ENCODE measurements around the gene KLK14.

DNA sequence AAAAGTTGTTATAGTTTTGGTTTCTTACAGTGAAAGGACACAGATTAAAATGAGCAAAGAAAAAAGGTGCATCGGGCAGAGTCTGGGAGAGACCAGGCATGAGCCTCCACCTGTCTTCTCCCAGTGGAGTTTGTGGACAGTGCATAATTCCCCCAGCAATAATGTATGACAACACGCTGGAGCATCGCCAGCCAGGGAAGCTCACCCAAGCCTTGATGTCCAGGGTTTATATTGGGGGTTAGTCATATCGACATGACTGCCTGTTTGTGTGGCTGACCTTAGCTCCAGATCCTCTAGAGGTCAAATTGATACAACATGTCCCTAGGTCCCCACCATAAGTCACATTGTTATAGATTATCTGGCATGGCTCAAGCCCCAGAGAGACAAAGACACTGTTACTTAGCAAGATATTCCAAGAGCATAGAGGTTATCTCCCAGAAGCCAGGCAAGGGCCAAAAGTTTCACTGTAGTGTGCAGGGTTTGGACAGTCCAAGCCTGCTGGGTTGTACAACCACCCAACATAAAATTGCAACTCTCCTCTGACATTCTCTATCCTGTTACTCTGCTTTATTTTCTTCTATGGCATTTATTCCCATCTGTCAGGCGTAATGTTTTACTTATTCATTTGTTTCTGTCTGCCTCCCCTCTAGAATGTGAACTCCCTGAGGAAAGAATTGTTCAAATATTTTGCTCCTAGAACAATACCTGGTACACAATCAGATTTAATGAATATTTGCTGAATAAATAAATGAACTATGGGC lies 12.2 kb downstream of the KLK14 start:
- no peak for TF ChIP-seq POLR2A (IDR thresholded peaks at IDR 0.05)
- TF ChIP-seq, protein P1, sequence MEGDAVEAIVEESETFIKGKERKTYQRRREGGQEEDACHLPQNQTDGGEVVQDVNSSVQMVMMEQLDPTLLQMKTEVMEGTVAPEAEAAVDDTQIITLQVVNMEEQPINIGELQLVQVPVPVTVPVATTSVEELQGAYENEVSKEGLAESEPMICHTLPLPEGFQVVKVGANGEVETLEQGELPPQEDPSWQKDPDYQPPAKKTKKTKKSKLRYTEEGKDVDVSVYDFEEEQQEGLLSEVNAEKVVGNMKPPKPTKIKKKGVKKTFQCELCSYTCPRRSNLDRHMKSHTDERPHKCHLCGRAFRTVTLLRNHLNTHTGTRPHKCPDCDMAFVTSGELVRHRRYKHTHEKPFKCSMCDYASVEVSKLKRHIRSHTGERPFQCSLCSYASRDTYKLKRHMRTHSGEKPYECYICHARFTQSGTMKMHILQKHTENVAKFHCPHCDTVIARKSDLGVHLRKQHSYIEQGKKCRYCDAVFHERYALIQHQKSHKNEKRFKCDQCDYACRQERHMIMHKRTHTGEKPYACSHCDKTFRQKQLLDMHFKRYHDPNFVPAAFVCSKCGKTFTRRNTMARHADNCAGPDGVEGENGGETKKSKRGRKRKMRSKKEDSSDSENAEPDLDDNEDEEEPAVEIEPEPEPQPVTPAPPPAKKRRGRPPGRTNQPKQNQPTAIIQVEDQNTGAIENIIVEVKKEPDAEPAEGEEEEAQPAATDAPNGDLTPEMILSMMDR (IDR thresholded peaks at IDR 0.05): no peak
- no peak for TF ChIP-seq POLR2AphosphoS5 (IDR thresholded peaks at IDR 0.05; ENCODE audit: insufficient read depth in 1 of 2, low read depth in 1 of 2)
